SU-DHL-6 (cell line): Measurements from ENCODE around the gene DMD.

Experiments
- H2AFZ ChIP-seq: fragments of 200-600 bp; sonication (generic); 2 replicates; pipeline ENCODE4 v1.6.1; 2014; ENCODE audit warnings: low read depth, mild to moderate bottlenecking, moderate library complexity, mixed read lengths, antibody characterized with exemption, low read length; ENCODE audit not compliant: severe bottlenecking
- H3F3A ChIP-seq: fragments of 200-600 bp; shearing (Covaris generic); 2 replicates; pipeline ENCODE4 v1.6.0; 2016; ENCODE audit warnings: antibody characterized with exemption, mild to moderate bottlenecking; ENCODE audit not compliant: insufficient read depth
- H3K27ac ChIP-seq: fragments of 200-600 bp; sonication (generic); 2 replicates; pipeline ENCODE4 v1.5.1; 2016; ENCODE audit warnings: low read depth, mild to moderate bottlenecking, low read length, moderate library complexity, mixed read lengths
- H3K27me3 ChIP-seq: fragments of 200-600 bp; sonication (generic), shearing (Covaris generic); 2 replicates; pipeline ENCODE4 v1.6.0; 2014; ENCODE audit warnings: mild to moderate bottlenecking, low read length
- H3K36me3 ChIP-seq: fragments of 200-600 bp; sonication (generic); 2 replicates; pipeline ENCODE4 v1.6.1; 2014; ENCODE audit warnings: mild to moderate bottlenecking, low read length, mixed read lengths
- H3K4me2 ChIP-seq: fragments of 300-600, 200-600 bp; shearing (Covaris generic), sonication (generic); 2 replicates; pipeline ENCODE4 v1.6.0; 2014; ENCODE audit warnings: low read length, low read depth, mild to moderate bottlenecking; ENCODE audit not compliant: poor library complexity, severe bottlenecking
- H3K4me3 ChIP-seq: fragments of 200-600 bp; sonication (generic); 2 replicates; pipeline ENCODE4 v1.5.1; 2014; ENCODE audit warnings: antibody characterized with exemption, low read length, mild to moderate bottlenecking, mixed read lengths; ENCODE audit not compliant: insufficient read depth, poor library complexity, severe bottlenecking
- H3K79me2 ChIP-seq: fragments of 200-600 bp; sonication (generic); 2 replicates; pipeline ENCODE4 v1.6.1; 2014; ENCODE audit warnings: mild to moderate bottlenecking, low read length, moderate library complexity; ENCODE audit not compliant: insufficient read depth
- H3K9ac ChIP-seq: fragments of 200-600 bp; sonication (generic); 2 replicates; pipeline ENCODE4 v1.7.0; 2014; ENCODE audit warnings: mild to moderate bottlenecking, low read length
- H3K9me2 ChIP-seq: fragments of 200-600 bp; sonication (generic); replicated peaks from 2 replicates; pipeline ENCODE4 v1.6.1; 2014; ENCODE audit warnings: low read length; ENCODE audit not compliant: insufficient read depth
- H3K9me3 ChIP-seq: fragments of 200-600 bp; sonication (generic); 2 replicates; pipeline ENCODE4 v1.6.1; 2014; ENCODE audit warnings: low read length, mixed read lengths; ENCODE audit not compliant: insufficient read depth
- H4K20me1 ChIP-seq: fragments of 200-600 bp; sonication (generic); 2 replicates; pipeline ENCODE4 v1.6.1; 2014; ENCODE audit warnings: low read depth, mild to moderate bottlenecking, antibody characterized with exemption, low read length, moderate library complexity, mixed read lengths
- CTCF ChIP-seq: fragments of 200-600 bp; sonication (generic); IDR thresholded peaks from one replicate; pipeline ENCODE4 v1.5.1; 2017; ENCODE audit warnings: antibody characterized with exemption, mild to moderate bottlenecking, low read length, moderate library complexity; ENCODE audit not compliant: insufficient read depth, poor library complexity, severe bottlenecking
- EZH2phosphoT487 ChIP-seq: fragments of 200-600 bp; sonication (generic), shearing (Covaris generic); conservative IDR thresholded peaks from 2 replicates; pipeline ENCODE4 v1.6.1; 2018; ENCODE audit warnings: mild to moderate bottlenecking, antibody characterized with exemption, low read length, moderate library complexity, mixed read lengths

The DMD gene

DNA sequence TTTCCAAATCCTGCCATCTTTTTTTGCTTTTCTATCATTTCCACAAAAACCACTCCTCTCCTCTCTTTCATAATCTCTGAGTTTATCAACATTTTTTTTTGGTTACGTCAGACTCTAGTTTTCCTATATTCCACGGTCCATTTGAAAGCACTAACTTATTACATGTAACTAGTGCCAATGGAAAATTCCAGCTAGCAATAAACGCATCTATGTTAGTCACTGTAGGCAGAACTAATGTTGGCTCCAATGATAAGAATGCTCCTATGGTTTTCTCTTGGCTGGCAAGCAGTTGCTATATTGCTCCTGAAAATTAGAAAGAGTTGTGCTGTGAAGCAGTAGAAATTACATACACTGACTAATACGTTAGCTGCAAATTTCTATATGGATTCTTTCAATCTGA lies 1504.9 kb downstream of the DMD start:
- Histone ChIP-seq H3K27ac (no peak overlapping the region), H3F3A (no peaks in the 10 kb centered on the region), H3K27me3 (no peaks in the 10 kb centered on the region), H3K9me3 (no peaks in the 10 kb centered on the region), H2AFZ (no peak overlapping the region), H3K9me2 (no peaks in the 10 kb centered on the region), H4K20me1 (no peaks in the 10 kb centered on the region), H3K4me2 (no peak overlapping the region), H3K36me3 (no peaks in the 10 kb centered on the region), H3K4me3 (no peak overlapping the region), H3K9ac (no peak overlapping the region), H3K79me2 (no peaks in the 10 kb centered on the region)
- TF ChIP-seq CTCF (no peak), EZH2phosphoT487 (no peak)

GRCh38 chrX:31705816-31706215 lies 1505.5 kb downstream of the DMD start:
- H3K9me3 ChIP-seq, result no peaks in the 10 kb centered on the region
- no peak overlapping the region for H3K4me2 ChIP-seq
- no peak overlapping the region for H3K4me3 ChIP-seq
- no peak for TF ChIP-seq EZH2phosphoT487
- no peak for TF ChIP-seq CTCF
- no peaks in the 10 kb centered on the region for H3K27me3 ChIP-seq
- H3F3A ChIP-seq, result no peaks in the 10 kb centered on the region
- no peak overlapping the region for H3K27ac ChIP-seq
- H3K9ac ChIP-seq, result no peak overlapping the region
- no peaks in the 10 kb centered on the region for H3K79me2 ChIP-seq
- H3K9me2 ChIP-seq, result no peaks in the 10 kb centered on the region
- no peaks in the 10 kb centered on the region for H4K20me1 ChIP-seq
- H2AFZ ChIP-seq, result no peak overlapping the region
- no peaks in the 10 kb centered on the region for H3K36me3 ChIP-seq

DNA sequence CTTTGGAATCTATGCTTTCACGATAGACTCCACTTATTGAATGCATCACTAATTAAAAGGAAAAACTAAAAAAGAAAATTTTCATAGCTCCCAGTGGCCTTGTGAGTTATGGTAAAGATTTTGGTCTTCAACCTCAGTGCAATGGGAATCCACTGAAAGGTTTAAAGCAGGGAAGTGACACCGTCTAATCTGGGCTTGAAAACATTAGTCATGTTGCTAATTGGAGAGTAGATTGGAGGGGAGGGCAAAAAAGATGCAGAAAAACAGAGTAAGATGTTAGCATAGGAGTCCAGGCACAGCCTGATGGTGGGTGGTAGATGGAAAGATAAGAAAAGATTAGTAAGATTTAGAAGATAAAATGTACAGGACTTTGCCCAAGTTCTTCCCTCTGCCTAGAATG lies 1506.4 kb downstream of the DMD start:
- Histone ChIP-seq H3K79me2 (no peaks in the 10 kb centered on the region), H3F3A (no peaks in the 10 kb centered on the region), H3K9me2 (no peaks in the 10 kb centered on the region), H3K4me3 (no peak overlapping the region), H4K20me1 (no peaks in the 10 kb centered on the region), H2AFZ (no peak overlapping the region), H3K9ac (no peak overlapping the region), H3K27me3 (no peaks in the 10 kb centered on the region), H3K36me3 (no peaks in the 10 kb centered on the region), H3K9me3 (no peaks in the 10 kb centered on the region), H3K4me2 (no peak overlapping the region), H3K27ac (no peak overlapping the region)
- no peak for TF ChIP-seq EZH2phosphoT487
- TF ChIP-seq CTCF, result no peak

- Histone ChIP-seq H3K27ac (no peak overlapping the region), H3K9me2 (no peaks in the 10 kb centered on the region), H3K9me3 (no peaks in the 10 kb centered on the region), H2AFZ (no peak overlapping the region), H3K4me2 (no peak overlapping the region), H3K27me3 (no peaks in the 10 kb centered on the region), H3K9ac (no peak overlapping the region), H4K20me1 (no peaks in the 10 kb centered on the region), H3K79me2 (no peaks in the 10 kb centered on the region), H3K36me3 (no peaks in the 10 kb centered on the region), H3F3A (no peaks in the 10 kb centered on the region), H3K4me3 (no peak overlapping the region)
- TF ChIP-seq EZH2phosphoT487 (no peak), CTCF (no peak)
These were observed 1509.1 kb downstream of the DMD start for GRCh38 chrX:31702222-31702621.
